ENCODE results near the gene AKR1B15. TPM values are rescaled to one million over a fixed set of nuclear protein-coding genes. Genes with fewer than 3 reads are reported as not detected.

Gene AKR1B15
- total RNA-seq = not detected

- Mint-ChIP-seq H3K27ac (no peak within 1 kb of the TSS), H3K9me3 (no peaks in the 10 kb centered on the region), H3K4me1 (peaks cover 10% of the 10 kb centered on the region), H3K36me3 (ENCODE audit: low read depth) (no peaks in the 10 kb centered on the region), H3K4me3 (no peak within 1 kb of the TSS), H3K27me3 (peaks cover 21% of the 10 kb centered on the region)
- DNase-seq = peak; percentile 31
- CTCF ChIA-PET = interaction anchor here (1.2 to 5.3 kb wide), 7 partner anchors 10 to 213 kb away, joined by 3 to 56 read pairs (median 4); no protein-coding TSS in a partner anchor
- POLR2A ChIA-PET = no interaction called here
Measured at GRCh38 chr7:134548877-134549276, at the start of gene AKR1B15. Gene AKR1B15 (plus strand): TSS chr7:134549110. CDS start chr7:134564620, 15,510 bp downstream.

GRCh38 chr7:134500406-134500805 is 48.5 kb upstream of the AKR1B15 start:
- no peak for DNase-seq
- POLR2A ChIA-PET = no interaction called here
- H3K27me3 Mint-ChIP-seq = peaks cover 14% of the 10 kb centered on the region
- no peak overlapping the region for H3K4me3 Mint-ChIP-seq
- no peaks in the 10 kb centered on the region for H3K4me1 Mint-ChIP-seq
- CTCF ChIA-PET = interaction anchor here (0.9 kb wide), 1 partner anchor 19 kb away, joined by 4 read pairs; no protein-coding TSS in a partner anchor
- no peak overlapping the region for H3K27ac Mint-ChIP-seq
- H3K9me3 Mint-ChIP-seq = no peaks in the 10 kb centered on the region
- H3K36me3 Mint-ChIP-seq (ENCODE audit: low read depth) = no peaks in the 10 kb centered on the region

- H3K36me3 Mint-ChIP-seq (ENCODE audit: low read depth) = no peaks in the 10 kb centered on the region
- no peak overlapping the region for H3K27ac Mint-ChIP-seq
- no peak overlapping the region for H3K4me3 Mint-ChIP-seq
- peaks cover 14% of the 10 kb centered on the region for H3K27me3 Mint-ChIP-seq
- H3K4me1 Mint-ChIP-seq = no peaks in the 10 kb centered on the region
- H3K9me3 Mint-ChIP-seq = no peaks in the 10 kb centered on the region
- no peak for DNase-seq
- POLR2A ChIA-PET = no interaction called here
- CTCF ChIA-PET = interaction anchor here (0.9 kb wide), 1 partner anchor 19 kb away, joined by 4 read pairs; no protein-coding TSS in a partner anchor
Measured at GRCh38 chr7:134500982-134501381, 47.9 kb upstream of the AKR1B15 start.

- H3K27me3 Mint-ChIP-seq = peaks cover 10% of the 10 kb centered on the region
- POLR2A ChIA-PET = no interaction called here
- DNase-seq = no peak
- H3K36me3 Mint-ChIP-seq (ENCODE audit: low read depth) = no peaks in the 10 kb centered on the region
- H3K9me3 Mint-ChIP-seq = no peaks in the 10 kb centered on the region
- H3K27ac Mint-ChIP-seq = no peak overlapping the region
- H3K4me1 Mint-ChIP-seq = no peaks in the 10 kb centered on the region
- H3K4me3 Mint-ChIP-seq = no peak overlapping the region
- CTCF ChIA-PET = no interaction called here
Measured at GRCh38 chr7:134502463-134503371, 46.2 kb upstream of the AKR1B15 start.

- CTCF ChIA-PET = no interaction called here
- Mint-ChIP-seq H3K36me3 (ENCODE audit: low read depth) (no peaks in the 10 kb centered on the region), H3K4me1 (no peaks in the 10 kb centered on the region), H3K9me3 (no peaks in the 10 kb centered on the region), H3K27ac (no peak overlapping the region), H3K4me3 (no peak overlapping the region), H3K27me3 (peaks cover 9% of the 10 kb centered on the region)
- POLR2A ChIA-PET = no interaction called here
- DNase-seq = no peak
Measured at GRCh38 chr7:134504660-134505164, 44.2 kb upstream of the AKR1B15 start.

GRCh38 chr7:134505856-134506255 is 43.1 kb upstream of the AKR1B15 start:
- DNase-seq = no peak
- POLR2A ChIA-PET = no interaction called here
- no peaks in the 10 kb centered on the region for H3K36me3 Mint-ChIP-seq (ENCODE audit: low read depth)
- H3K27ac Mint-ChIP-seq = no peak overlapping the region
- CTCF ChIA-PET = interaction anchor here (0.9 kb wide), 1 partner anchor 23 kb away, joined by 3 read pairs; no protein-coding TSS in a partner anchor
- H3K4me3 Mint-ChIP-seq = no peak overlapping the region
- H3K27me3 Mint-ChIP-seq = peaks cover 7% of the 10 kb centered on the region
- H3K4me1 Mint-ChIP-seq = no peaks in the 10 kb centered on the region
- no peaks in the 10 kb centered on the region for H3K9me3 Mint-ChIP-seq

- CTCF ChIA-PET = interaction anchor here (6.9 kb wide), 1 partner anchor 76 kb away, joined by 55 read pairs; no protein-coding TSS in a partner anchor
Measured at GRCh38 chr7:134509010-134509409, 39.9 kb upstream of the AKR1B15 start.

GRCh38 chr7:134510646-134511045 is 38.3 kb upstream of the AKR1B15 start:
- Mint-ChIP-seq H3K27ac (no peak overlapping the region), H3K4me3 (no peak overlapping the region), H3K27me3 (peaks cover 8% of the 10 kb centered on the region), H3K36me3 (ENCODE audit: low read depth) (no peaks in the 10 kb centered on the region), H3K9me3 (no peaks in the 10 kb centered on the region), H3K4me1 (peaks cover 2% of the 10 kb centered on the region)
- no peak for DNase-seq
- ChIA-PET POLR2A (no interaction called here), CTCF (interaction anchor here (6.9 kb wide), 1 partner anchor 78 kb away, joined by 55 read pairs; no protein-coding TSS in a partner anchor)

More at GRCh38 chr7:134509010-134509409, 39.9 kb upstream of the AKR1B15 start:
- Mint-ChIP-seq H3K36me3 (ENCODE audit: low read depth) (no peaks in the 10 kb centered on the region), H3K9me3 (no peaks in the 10 kb centered on the region), H3K4me3 (no peak overlapping the region), H3K4me1 (no peaks in the 10 kb centered on the region), H3K27ac (no peak overlapping the region), H3K27me3 (peaks cover 3% of the 10 kb centered on the region)
- POLR2A ChIA-PET = no interaction called here
- DNase-seq = no peak

GRCh38 chr7:134512271-134512670 is 36.6 kb upstream of the AKR1B15 start:
- POLR2A ChIA-PET = no interaction called here
- H3K27me3 Mint-ChIP-seq = peaks cover 12% of the 10 kb centered on the region
- H3K9me3 Mint-ChIP-seq = no peaks in the 10 kb centered on the region
- CTCF ChIA-PET = interaction anchor here (6.9 kb wide), 1 partner anchor 79 kb away, joined by 55 read pairs; no protein-coding TSS in a partner anchor
- no peaks in the 10 kb centered on the region for H3K36me3 Mint-ChIP-seq (ENCODE audit: low read depth)
- H3K4me1 Mint-ChIP-seq = peaks cover 2% of the 10 kb centered on the region
- no peak for DNase-seq
- H3K4me3 Mint-ChIP-seq = no peak overlapping the region
- H3K27ac Mint-ChIP-seq = no peak overlapping the region

- Mint-ChIP-seq H3K9me3 (no peaks in the 10 kb centered on the region), H3K27me3 (peaks cover 17% of the 10 kb centered on the region), H3K4me1 (peaks cover 2% of the 10 kb centered on the region), H3K36me3 (ENCODE audit: low read depth) (no peaks in the 10 kb centered on the region), H3K27ac (no peak overlapping the region), H3K4me3 (no peak overlapping the region)
- peak; percentile 33 for DNase-seq
- ChIA-PET CTCF (interaction anchor here (1.1 to 6.9 kb wide), 6 partner anchors 35 to 106 kb away, joined by 3 to 55 read pairs (median 4); partner anchors contain the start of gene AKR1B15), POLR2A (interaction anchor here (1.9 kb wide), 1 partner anchor 80 kb away, joined by 8 read pairs; no protein-coding TSS in a partner anchor)
Measured at GRCh38 chr7:134513169-134513752, 35.6 kb upstream of the AKR1B15 start.

GRCh38 chr7:134514106-134514505 is 34.8 kb upstream of the AKR1B15 start:
- no peak overlapping the region for H3K4me3 Mint-ChIP-seq
- H3K9me3 Mint-ChIP-seq = no peaks in the 10 kb centered on the region
- no peaks in the 10 kb centered on the region for H3K36me3 Mint-ChIP-seq (ENCODE audit: low read depth)
- CTCF ChIA-PET = interaction anchor here (0.7 to 6.9 kb wide), 12 partner anchors 34 to 441 kb away, joined by 3 to 55 read pairs (median 3); partner anchors contain the start of genes AKR1B15 and LRGUK
- POLR2A ChIA-PET = interaction anchor here (1.9 kb wide), 1 partner anchor 81 kb away, joined by 8 read pairs; no protein-coding TSS in a partner anchor
- DNase-seq = no peak
- H3K27me3 Mint-ChIP-seq = peaks cover 18% of the 10 kb centered on the region
- H3K4me1 Mint-ChIP-seq = peaks cover 2% of the 10 kb centered on the region
- H3K27ac Mint-ChIP-seq = no peak overlapping the region

GRCh38 chr7:134514663-134515062 is 34.2 kb upstream of the AKR1B15 start:
- Mint-ChIP-seq H3K4me1 (peaks cover 2% of the 10 kb centered on the region), H3K27me3 (peaks cover 18% of the 10 kb centered on the region), H3K9me3 (no peaks in the 10 kb centered on the region), H3K4me3 (no peak overlapping the region), H3K27ac (no peak overlapping the region), H3K36me3 (ENCODE audit: low read depth) (no peaks in the 10 kb centered on the region)
- POLR2A ChIA-PET = interaction anchor here (1.9 kb wide), 1 partner anchor 82 kb away, joined by 8 read pairs; no protein-coding TSS in a partner anchor
- CTCF ChIA-PET = interaction anchor here (0.7 to 6.9 kb wide), 12 partner anchors 34 to 440 kb away, joined by 3 to 55 read pairs (median 3); partner anchors contain the start of genes AKR1B15 and LRGUK
- DNase-seq = no peak

Measured in activated CD4-positive, alpha-beta memory T cell treated with anti-CD3 and anti-CD28 coated beads, Interleukin-2, amount 10 ng/mL, durations not matched to agents 7 days and 5 days (primary cell).